BJ (cell line): Measurements from ENCODE around the gene KLHL22. TPM values are rescaled to one million over a fixed set of nuclear protein-coding genes. Genes with fewer than 3 reads are reported as not detected.

Experiments used
- CTCF ChIA-PET: fragments of 350-600 bp; formaldehyde crosslinking; extraction: SDS; loops from one replicate; lab custom pipeline; 2021; ENCODE audit warnings: antibody characterized with exemption, inconsistent platforms; lab: Yijun Ruan, JAX
- POLR2A ChIA-PET: fragments of 300-600 bp; sonication (Branson Sonifier 250); formaldehyde crosslinking; extraction: SDS; loops from one replicate; lab custom pipeline; 2021; ENCODE audit warnings: antibody characterized with exemption; lab: Charles Lee
- DNase-seq: peaks from one replicate; pipeline ENCODE4 v3.0.0-alpha.2; 2011; ENCODE audit warnings: low read depth
- H3K27me3 ChIP-seq: 2 replicates; pipeline ENCODE4 v1.6.0; 2011; ENCODE audit warnings: low read length; ENCODE audit not compliant: control insufficient read depth, insufficient read depth
- H3K36me3 ChIP-seq: 2 replicates; pipeline ENCODE4 v1.5.1; 2011; ENCODE audit warnings: low read length; ENCODE audit not compliant: control insufficient read depth, insufficient read depth
- H3K4me3 ChIP-seq: 2 replicates; pipeline ENCODE4 v1.5.1; 2011; ENCODE audit warnings: low read depth, mild to moderate bottlenecking, control low read depth, low read length
- CTCF ChIP-seq: IDR thresholded peaks from 2 replicates; pipeline ENCODE4 v1.5.1; 2011; ENCODE audit warnings: low read depth, mild to moderate bottlenecking, control low read depth, inconsistent platforms, low read length, moderate library complexity; ENCODE audit not compliant: insufficient read depth
- polyA plus RNA-seq: library from polyadenylated mRNA; depleted of rRNA; stranded (reverse); fragments of >200 nt; gene quantifications from 2 replicates; pipeline ENCODE4 v1.2.3, GENCODE V29; 2011

The KLHL22 gene
- polyA plus RNA-seq, 1 experiment = 34.0 TPM

GRCh38 chr22:20457506-20458240 lies 37.9 kb downstream of the KLHL22 start:
- no peak for TF ChIP-seq CTCF
- ChIA-PET CTCF (interaction anchor here (0.7 to 6.2 kb wide), 6 partner anchors 24 to 312 kb away, joined by 4 to 88 read pairs (median 8); no protein-coding TSS in a partner anchor), POLR2A (no interaction called here)
- no peak for DNase-seq
- peaks cover 9% of the 10 kb centered on the region for H3K36me3 ChIP-seq
- no peaks in the 10 kb centered on the region for H3K27me3 ChIP-seq
- no peak overlapping the region for H3K4me3 ChIP-seq

- Histone ChIP-seq H3K27me3 (no peaks in the 10 kb centered on the region), H3K4me3 (no peak overlapping the region), H3K36me3 (peaks cover 7% of the 10 kb centered on the region)
- no peak for DNase-seq
- CTCF ChIA-PET = interaction anchor here (0.7 to 6.2 kb wide), 22 partner anchors 8 to 313 kb away, joined by 3 to 88 read pairs (median 5); partner anchors contain the start of gene ZNF74
- TF ChIP-seq CTCF = no peak
- POLR2A ChIA-PET = no interaction called here
Measured at GRCh38 chr22:20456722-20457076, 38.9 kb downstream of the KLHL22 start.

DNA sequence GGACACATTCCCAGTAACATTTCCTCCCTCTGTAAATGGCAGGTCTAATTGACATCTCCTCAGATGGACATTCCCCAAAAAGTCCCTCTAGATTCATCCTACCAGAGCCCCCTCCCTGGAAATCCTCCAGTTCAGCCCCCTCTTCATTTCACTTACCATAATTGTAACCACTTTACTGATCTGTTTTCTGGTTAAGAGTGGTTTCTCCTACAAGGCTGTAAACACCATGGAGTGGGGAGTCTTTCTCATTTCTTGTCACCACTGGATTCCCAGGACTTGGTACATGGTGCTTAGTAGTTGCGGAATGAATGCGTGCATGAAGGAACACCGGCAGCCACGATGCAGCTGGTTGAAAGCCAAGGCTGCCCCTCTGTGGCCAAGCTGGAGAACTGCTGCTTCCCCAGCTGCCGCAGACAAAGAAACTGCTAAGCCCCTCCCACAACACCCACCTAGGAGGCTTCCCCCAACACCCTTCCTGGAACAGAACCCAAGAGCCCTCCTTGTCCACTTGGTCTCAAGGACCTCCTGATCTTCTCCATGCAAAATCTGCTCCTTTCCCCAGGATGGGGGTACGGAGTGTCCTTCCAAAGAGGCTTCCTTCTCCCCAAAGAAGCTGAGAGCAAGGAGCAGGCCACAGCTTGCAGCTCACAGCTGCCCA lies 39.4 kb downstream of the KLHL22 start:
- TF ChIP-seq CTCF = peak; percentile 94
- Histone ChIP-seq H3K36me3 (peaks cover 7% of the 10 kb centered on the region), H3K4me3 (no peak overlapping the region), H3K27me3 (no peaks in the 10 kb centered on the region)
- DNase-seq = no peak
- ChIA-PET CTCF (interaction anchor here (0.7 to 6.2 kb wide), 21 partner anchors 8 to 165 kb away, joined by 3 to 88 read pairs (median 5); partner anchors contain the start of gene ZNF74), POLR2A (no interaction called here)

GRCh38 chr22:20455709-20456063 lies 39.9 kb downstream of the KLHL22 start:
- Histone ChIP-seq H3K4me3 (no peak overlapping the region), H3K36me3 (peaks cover 7% of the 10 kb centered on the region), H3K27me3 (no peaks in the 10 kb centered on the region)
- CTCF ChIA-PET = interaction anchor here (1.2 to 6.2 kb wide), 17 partner anchors 9 to 113 kb away, joined by 3 to 88 read pairs (median 7); partner anchors contain the start of gene ZNF74
- no peak for DNase-seq
- POLR2A ChIA-PET = no interaction called here
- TF ChIP-seq CTCF = no peak

- Histone ChIP-seq H3K36me3 (peaks cover 4% of the 10 kb centered on the region), H3K4me3 (no peak overlapping the region), H3K27me3 (no peaks in the 10 kb centered on the region)
- POLR2A ChIA-PET = interaction anchor here (0.7 kb wide), 1 partner anchor 50 kb away, joined by 10 read pairs; no protein-coding TSS in a partner anchor
- TF ChIP-seq CTCF = no peak
- CTCF ChIA-PET = interaction anchor here (1.4 to 6.2 kb wide), 4 partner anchors 11 to 36 kb away, joined by 4 to 88 read pairs (median 8); no protein-coding TSS in a partner anchor
- DNase-seq = no peak
Measured at GRCh38 chr22:20453222-20453621, 42.4 kb downstream of the KLHL22 start.
